ENCODE results near the gene SBF2. TPM values are rescaled to one million over a fixed set of nuclear protein-coding genes. Genes with fewer than 3 reads are reported as not detected.

The SBF2 gene
- polyA plus RNA-seq, 4 donors = 10.0 to 50.5 (median 15.1) TPM

DNA sequence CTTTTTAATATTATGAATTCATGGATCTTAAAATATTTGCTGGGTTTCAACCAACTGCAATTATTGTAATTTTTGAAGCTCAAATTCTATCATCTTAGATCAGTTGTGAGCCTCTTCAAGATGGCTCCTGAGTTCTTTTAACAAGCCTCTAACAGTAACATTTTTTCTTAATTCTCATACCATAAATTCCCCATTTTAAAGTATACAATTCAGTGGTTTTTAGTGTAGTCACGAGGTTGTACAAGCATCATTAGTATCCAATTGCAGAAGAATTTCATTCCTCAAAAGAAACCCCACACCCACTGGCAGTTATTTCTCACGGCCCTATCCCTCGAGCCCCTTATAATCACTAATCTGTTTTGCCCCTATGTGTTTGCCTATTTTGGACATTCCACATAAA, 270.8 kb downstream of the SBF2 start:
- DNase-seq (no peak), FAIRE-seq (no peak)
- Histone ChIP-seq H3K36me3 (ENCODE audit: control insufficient read depth in 3 of 3, insufficient read depth in 2 of 3, low read depth in 1 of 3, low read length in 3 of 3) (peaks cover 0 to 6% (median 0%) of the 10 kb centered on the region in 3 donors), H3K4me1 (ENCODE audit: control insufficient read depth in 3 of 3, insufficient read depth in 2 of 3, low read depth in 1 of 3, low read length in 2 of 3) (peaks cover 0 to 3% (median 0%) of the 10 kb centered on the region in 3 donors), H3K27me3 (ENCODE audit: control insufficient read depth in 3 of 3, insufficient read depth in 3 of 3, low read length in 3 of 3) (no peaks in the 10 kb centered on the region), H3K4me3 (ENCODE audit: low read depth in 1 of 3, low read length in 3 of 3) (no peak overlapping the region), H3K27ac (ENCODE audit: low read depth in 1 of 3, low read length in 2 of 3) (no peak overlapping the region), H3K9me3 (ENCODE audit: control insufficient read depth in 2 of 2, insufficient read depth in 1 of 2, low read depth in 1 of 2, low read length in 1 of 2) (no peaks in the 10 kb centered on the region)
- 88 to 95% (median 93%) methylated on average over 3 of the region's 3 CpGs for WGBS, 3 donors

DNA sequence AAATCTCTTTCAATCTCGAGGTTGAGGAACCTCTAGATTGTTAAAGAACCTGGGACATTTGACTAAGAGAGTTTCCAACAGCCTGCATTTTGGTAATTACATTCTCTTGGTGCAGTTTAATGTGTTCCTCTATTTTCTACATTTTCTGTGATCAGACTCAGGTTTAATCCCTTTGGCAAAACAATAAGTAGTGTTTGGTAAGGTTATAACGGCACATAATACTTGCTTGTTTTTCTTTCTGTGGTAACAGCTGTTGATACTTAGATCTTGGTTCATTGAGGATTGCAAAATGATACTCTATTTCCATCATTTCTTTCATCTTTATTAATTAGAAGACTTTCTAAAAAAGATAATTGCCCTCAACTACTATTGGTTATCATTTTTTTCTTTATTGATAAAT, 271.3 kb downstream of the SBF2 start:
- Histone ChIP-seq H3K27ac (ENCODE audit: low read depth in 1 of 3, low read length in 2 of 3) (no peak overlapping the region), H3K27me3 (ENCODE audit: control insufficient read depth in 3 of 3, insufficient read depth in 3 of 3, low read length in 3 of 3) (no peaks in the 10 kb centered on the region), H3K36me3 (ENCODE audit: control insufficient read depth in 3 of 3, insufficient read depth in 2 of 3, low read depth in 1 of 3, low read length in 3 of 3) (peaks cover 0 to 6% (median 0%) of the 10 kb centered on the region in 3 donors), H3K4me3 (ENCODE audit: low read depth in 1 of 3, low read length in 3 of 3) (no peak overlapping the region), H3K4me1 (ENCODE audit: control insufficient read depth in 3 of 3, insufficient read depth in 2 of 3, low read depth in 1 of 3, low read length in 2 of 3) (peaks cover 0 to 3% (median 0%) of the 10 kb centered on the region in 3 donors), H3K9me3 (ENCODE audit: control insufficient read depth in 2 of 2, insufficient read depth in 1 of 2, low read depth in 1 of 2, low read length in 1 of 2) (no peaks in the 10 kb centered on the region)
- FAIRE-seq (no peak), DNase-seq (no peak)
- 71 to 80% (median 74%) methylated on average over 2 of the region's 2 CpGs for WGBS, 3 donors

DNA sequence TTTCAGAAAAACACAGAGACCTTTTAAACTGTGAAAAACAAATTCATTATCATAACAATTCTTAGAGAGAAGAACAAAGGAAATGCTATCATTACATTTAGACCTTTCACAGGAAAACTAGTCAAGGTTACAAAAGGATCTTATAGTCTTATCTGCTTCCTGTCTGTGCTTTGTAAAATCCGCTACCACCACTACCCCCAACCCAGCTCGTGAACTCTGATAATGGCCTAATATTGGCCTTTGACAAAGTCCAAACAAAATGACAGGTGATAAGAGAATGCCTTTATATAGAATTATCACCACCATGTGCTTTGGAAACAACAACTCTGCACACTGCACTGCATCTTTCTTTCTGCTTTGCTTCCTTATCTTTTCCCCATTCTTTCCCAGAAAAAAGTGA, 272.5 kb downstream of the SBF2 start:
- FAIRE-seq = no peak
- no peaks in the 10 kb centered on the region for H3K27me3 ChIP-seq (ENCODE audit: control insufficient read depth in 3 of 3, insufficient read depth in 3 of 3, low read length in 3 of 3)
- peaks cover 0 to 6% (median 0%) of the 10 kb centered on the region in 3 donors for H3K36me3 ChIP-seq (ENCODE audit: control insufficient read depth in 3 of 3, insufficient read depth in 2 of 3, low read depth in 1 of 3, low read length in 3 of 3)
- H3K4me1 ChIP-seq (ENCODE audit: control insufficient read depth in 3 of 3, insufficient read depth in 2 of 3, low read depth in 1 of 3, low read length in 2 of 3) = peaks cover 0 to 3% (median 0%) of the 10 kb centered on the region in 3 donors
- no peak overlapping the region for H3K4me3 ChIP-seq (ENCODE audit: low read depth in 1 of 3, low read length in 3 of 3)
- 9 to 42% (median 15%) methylated on average over 2 of the region's 2 CpGs for WGBS, 3 donors
- H3K27ac ChIP-seq (ENCODE audit: low read depth in 1 of 3, low read length in 2 of 3) = no peak overlapping the region
- no peaks in the 10 kb centered on the region for H3K9me3 ChIP-seq (ENCODE audit: control insufficient read depth in 2 of 2, insufficient read depth in 1 of 2, low read depth in 1 of 2, low read length in 1 of 2)
- peak; percentile 21 to 32 for DNase-seq

DNA sequence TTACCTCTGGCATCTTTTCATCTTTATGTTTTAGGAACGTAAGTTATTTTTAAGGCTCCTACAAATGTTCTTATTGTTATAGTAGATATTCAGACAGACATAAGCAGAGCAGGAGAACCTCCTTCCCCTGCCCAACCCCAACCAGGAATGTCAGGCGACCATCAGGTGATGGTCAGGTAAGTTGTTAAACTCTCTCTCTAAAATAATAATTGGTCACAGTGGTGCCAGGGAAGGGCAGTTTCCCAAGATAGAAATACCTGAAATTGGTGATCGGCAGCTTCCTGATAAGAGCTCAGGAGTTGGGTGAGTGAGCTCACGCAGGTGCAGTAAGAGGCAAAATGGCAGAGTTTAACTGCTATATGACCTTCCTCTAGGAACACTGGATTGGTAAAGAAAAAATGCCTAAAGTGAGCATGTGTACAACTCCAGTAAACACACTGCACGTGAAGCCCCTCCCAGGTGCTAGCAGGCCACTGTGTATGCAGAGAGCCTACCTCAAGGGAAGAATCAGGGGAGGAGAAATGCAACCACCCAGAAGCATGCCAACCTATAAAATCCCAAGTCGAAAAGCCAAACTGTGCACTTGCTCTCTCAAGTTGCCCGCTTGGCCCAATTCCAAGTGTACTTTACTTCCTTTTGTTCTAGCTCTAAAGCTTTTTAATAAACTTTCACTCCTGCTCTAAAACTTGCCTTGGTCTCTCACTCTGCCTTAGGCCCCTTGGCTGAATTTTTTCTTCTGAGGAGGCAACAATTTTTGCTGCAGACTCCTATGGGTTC, 273.9 kb downstream of the SBF2 start:
- H3K27ac ChIP-seq (ENCODE audit: low read depth in 1 of 3, low read length in 2 of 3) = no peak overlapping the region
- FAIRE-seq (no peak), DNase-seq (peak in 1 of 2 donors; percentile 74)
- H3K9me3 ChIP-seq (ENCODE audit: control insufficient read depth in 2 of 2, insufficient read depth in 1 of 2, low read depth in 1 of 2, low read length in 1 of 2) = no peaks in the 10 kb centered on the region
- H3K4me1 ChIP-seq (ENCODE audit: control insufficient read depth in 3 of 3, insufficient read depth in 2 of 3, low read depth in 1 of 3, low read length in 2 of 3) = peaks cover 0 to 3% (median 0%) of the 10 kb centered on the region in 3 donors
- 55 to 67% (median 60%) methylated on average over 7 of the region's 7 CpGs for WGBS, 3 donors
- no peak overlapping the region for H3K4me3 ChIP-seq (ENCODE audit: low read depth in 1 of 3, low read length in 3 of 3)
- no peaks in the 10 kb centered on the region for H3K27me3 ChIP-seq (ENCODE audit: control insufficient read depth in 3 of 3, insufficient read depth in 3 of 3, low read length in 3 of 3)
- H3K36me3 ChIP-seq (ENCODE audit: control insufficient read depth in 3 of 3, insufficient read depth in 2 of 3, low read depth in 1 of 3, low read length in 3 of 3) = no peaks in the 10 kb centered on the region

DNA sequence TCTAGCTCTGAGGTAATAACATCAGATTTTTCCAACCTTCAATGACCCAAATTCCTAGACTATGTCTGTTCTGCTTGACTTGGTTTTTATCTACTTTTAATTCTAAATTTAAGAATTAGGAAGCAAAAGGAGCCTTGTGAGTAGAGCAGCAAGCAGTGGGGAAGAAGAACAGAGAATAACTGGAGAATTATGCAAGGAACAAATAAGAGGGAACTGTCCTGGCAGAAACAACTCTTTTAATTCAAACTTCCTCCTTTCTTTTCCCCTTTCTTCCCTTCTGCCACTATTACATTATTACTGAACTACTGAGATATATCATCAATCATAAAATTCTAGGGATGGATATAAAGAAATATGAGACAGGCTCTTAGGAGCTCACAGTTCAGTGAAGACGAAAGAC, 276.1 kb downstream of the SBF2 start:
- FAIRE-seq (no peak), DNase-seq (no peak)
- WGBS, 3 donors = 93 to 95% (median 95%) methylated on average over 1 of the region's 1 CpG
- Histone ChIP-seq H3K27me3 (ENCODE audit: control insufficient read depth in 3 of 3, insufficient read depth in 3 of 3, low read length in 3 of 3) (no peaks in the 10 kb centered on the region), H3K4me3 (ENCODE audit: low read depth in 1 of 3, low read length in 3 of 3) (no peak overlapping the region), H3K4me1 (ENCODE audit: control insufficient read depth in 3 of 3, insufficient read depth in 2 of 3, low read depth in 1 of 3, low read length in 2 of 3) (peaks cover 0 to 3% (median 0%) of the 10 kb centered on the region in 3 donors), H3K36me3 (ENCODE audit: control insufficient read depth in 3 of 3, insufficient read depth in 2 of 3, low read depth in 1 of 3, low read length in 3 of 3) (peaks cover 0 to 3% (median 2%) of the 10 kb centered on the region in 3 donors), H3K27ac (ENCODE audit: low read depth in 1 of 3, low read length in 2 of 3) (no peak overlapping the region), H3K9me3 (ENCODE audit: control insufficient read depth in 2 of 2, insufficient read depth in 1 of 2, low read depth in 1 of 2, low read length in 1 of 2) (peaks cover 0 to under 1% of the 10 kb centered on the region in 2 donors)

DNA sequence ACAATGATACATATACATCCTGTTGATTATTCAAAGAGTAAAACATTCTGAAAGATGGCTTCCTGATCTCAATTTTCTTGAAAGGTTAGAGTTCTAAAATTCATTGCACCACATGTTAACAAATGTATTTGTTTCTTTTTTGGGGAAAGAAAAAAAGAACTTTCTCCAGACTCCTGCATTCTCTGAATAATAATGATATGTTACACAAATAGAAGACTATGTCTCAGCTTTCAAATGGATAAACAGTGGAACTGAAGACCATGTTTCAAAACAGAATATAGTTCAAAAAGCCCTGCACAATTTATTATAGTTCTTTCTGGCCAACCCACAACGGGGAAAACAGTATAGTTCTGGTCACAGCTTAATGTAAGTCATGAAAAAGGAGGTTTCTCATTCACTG, 277.0 kb downstream of the SBF2 start:
- Histone ChIP-seq H3K27ac (ENCODE audit: low read depth in 1 of 3, low read length in 2 of 3) (no peak overlapping the region), H3K36me3 (ENCODE audit: control insufficient read depth in 3 of 3, insufficient read depth in 2 of 3, low read depth in 1 of 3, low read length in 3 of 3) (peaks cover 0 to 3% (median 2%) of the 10 kb centered on the region in 3 donors), H3K4me1 (ENCODE audit: control insufficient read depth in 3 of 3, insufficient read depth in 2 of 3, low read depth in 1 of 3, low read length in 2 of 3) (peaks cover 0 to 3% (median 0%) of the 10 kb centered on the region in 3 donors), H3K9me3 (ENCODE audit: control insufficient read depth in 2 of 2, insufficient read depth in 1 of 2, low read depth in 1 of 2, low read length in 1 of 2) (peaks cover 2 to 5% of the 10 kb centered on the region in 2 donors), H3K4me3 (ENCODE audit: low read depth in 1 of 3, low read length in 3 of 3) (no peak overlapping the region), H3K27me3 (ENCODE audit: control insufficient read depth in 3 of 3, insufficient read depth in 3 of 3, low read length in 3 of 3) (no peaks in the 10 kb centered on the region)
- DNase-seq (no peak), FAIRE-seq (no peak)
- WGBS, 3 donors = 46 to 79% (median 50%) methylated on average over 1 of the region's 1 CpG

DNA sequence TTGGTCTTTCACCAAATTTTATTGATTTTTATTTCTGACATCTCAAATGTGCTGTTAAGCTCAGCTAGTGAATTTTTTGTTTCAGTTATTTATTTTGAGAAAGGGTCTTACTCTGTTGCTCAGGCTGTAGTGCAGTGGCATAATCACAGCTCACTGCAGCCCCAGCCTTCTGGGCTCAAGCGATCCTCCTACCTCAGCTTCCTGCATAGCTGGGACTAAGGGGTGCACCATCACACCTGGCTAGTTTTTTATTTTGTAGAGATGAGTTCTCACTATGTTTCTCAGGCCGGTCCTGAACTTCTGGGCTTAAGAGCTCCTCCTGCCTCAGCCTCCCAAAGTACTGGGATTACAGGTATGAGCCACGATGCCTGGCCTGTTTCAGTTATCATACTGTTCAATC, 282.0 kb downstream of the SBF2 start:
- Histone ChIP-seq H3K36me3 (ENCODE audit: control insufficient read depth in 3 of 3, insufficient read depth in 2 of 3, low read depth in 1 of 3, low read length in 3 of 3) (peaks cover 0 to 3% (median 2%) of the 10 kb centered on the region in 3 donors), H3K9me3 (ENCODE audit: control insufficient read depth in 2 of 2, insufficient read depth in 1 of 2, low read depth in 1 of 2, low read length in 1 of 2) (peaks cover 3 to 30% of the 10 kb centered on the region in 2 donors), H3K27ac (ENCODE audit: low read depth in 1 of 3, low read length in 2 of 3) (no peak overlapping the region), H3K4me3 (ENCODE audit: low read depth in 1 of 3, low read length in 3 of 3) (no peak overlapping the region), H3K27me3 (ENCODE audit: control insufficient read depth in 3 of 3, insufficient read depth in 3 of 3, low read length in 3 of 3) (no peaks in the 10 kb centered on the region), H3K4me1 (ENCODE audit: control insufficient read depth in 3 of 3, insufficient read depth in 2 of 3, low read depth in 1 of 3, low read length in 2 of 3) (no peaks in the 10 kb centered on the region)
- 95 to 96% (median 95%) methylated on average over 3 of the region's 3 CpGs for WGBS, 3 donors
- DNase-seq = no peak
- FAIRE-seq = no peak

DNA sequence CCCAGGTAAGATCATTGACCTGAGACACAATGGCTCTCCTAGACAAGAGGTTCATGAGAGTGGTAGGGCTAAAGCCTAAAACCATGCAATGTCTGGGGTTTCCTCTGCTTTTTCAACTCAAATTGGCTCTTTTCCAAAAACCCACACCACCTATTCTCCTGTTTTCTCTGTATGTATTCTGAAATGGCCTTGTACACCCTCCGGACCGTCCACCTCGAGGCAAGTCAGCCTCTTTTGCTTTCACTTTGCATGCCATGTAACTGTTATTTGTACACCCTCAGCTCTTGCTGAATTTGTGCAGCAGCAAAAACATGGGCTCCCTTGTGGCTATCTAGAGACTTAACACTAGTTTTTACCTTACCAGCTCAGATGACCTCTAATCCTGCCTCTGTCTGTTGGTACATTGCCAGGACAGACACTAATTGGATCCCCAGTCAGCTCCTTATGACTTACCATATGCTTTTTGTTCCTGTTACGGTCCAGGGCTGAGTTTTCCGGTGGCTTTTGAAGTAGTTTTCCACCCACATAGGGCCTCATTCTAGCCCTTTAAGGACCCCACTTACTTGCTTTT, 288.0 kb downstream of the SBF2 start:
- no peak overlapping the region for H3K27ac ChIP-seq (ENCODE audit: low read depth in 1 of 3, low read length in 2 of 3)
- DNase-seq (no peak), FAIRE-seq (no peak)
- H3K4me1 ChIP-seq (ENCODE audit: control insufficient read depth in 3 of 3, insufficient read depth in 2 of 3, low read depth in 1 of 3, low read length in 2 of 3) = no peaks in the 10 kb centered on the region
- peaks cover 0 to 2% (median 0%) of the 10 kb centered on the region in 3 donors for H3K36me3 ChIP-seq (ENCODE audit: control insufficient read depth in 3 of 3, insufficient read depth in 2 of 3, low read depth in 1 of 3, low read length in 3 of 3)
- WGBS, 3 donors = 79 to 96% (median 90%) methylated on average over 5 of the region's 5 CpGs
- H3K4me3 ChIP-seq (ENCODE audit: low read depth in 1 of 3, low read length in 3 of 3) = no peak overlapping the region
- no peaks in the 10 kb centered on the region for H3K27me3 ChIP-seq (ENCODE audit: control insufficient read depth in 3 of 3, insufficient read depth in 3 of 3, low read length in 3 of 3)
- H3K9me3 ChIP-seq (ENCODE audit: control insufficient read depth in 2 of 2, insufficient read depth in 1 of 2, low read depth in 1 of 2, low read length in 1 of 2) = peaks cover 0 to 35% of the 10 kb centered on the region in 2 donors

Data from small intestine (tissue), 7 donors.